SK-N-SH (cell line): Measurements from ENCODE around the gene PPP4R2. TPM values are rescaled to one million over a fixed set of nuclear protein-coding genes. Genes with fewer than 3 reads are reported as not detected.

Experiments used
- CTCF ChIA-PET: fragments of 300-600, 350-600 bp; formaldehyde crosslinking; extraction: SDS; loops from one replicate; lab custom pipeline; 2021; lab: Yijun Ruan, JAX
- POLR2A ChIA-PET: fragments of 350-600 bp; sonication (Branson Sonifier 250); formaldehyde crosslinking; extraction: SDS; loops from one replicate; lab custom pipeline; 2020; ENCODE audit warnings: antibody characterized with exemption, inconsistent platforms; lab: Yijun Ruan, JAX
- DNase-seq: peaks from one replicate; pipeline ENCODE4 v3.0.0; 2012
- H2AFZ ChIP-seq: fragments of 200-600 bp; sonication (generic); 2 replicates; pipeline ENCODE4 v1.8.1; 2016; ENCODE audit warnings: antibody characterized with exemption, mild to moderate bottlenecking, low read depth
- H3F3A ChIP-seq: fragments of 200-600 bp; sonication (generic); replicated peaks from 2 replicates; pipeline ENCODE3; 2016; ENCODE audit warnings: antibody characterized with exemption, mild to moderate bottlenecking; ENCODE audit not compliant: insufficient read depth
- H3K27ac ChIP-seq, 2 experiments: fragments of 200-500 bp in 1 of 2; fragments of 200-600 bp in 1 of 2; sonication (Bioruptor generic) in 1 of 2; sonication (generic), shearing (Covaris generic) in 1 of 2; 2 replicates each; pipeline versions ENCODE4 v1.5.1 to v1.6.1; 2014 to 2016; ENCODE audit warnings: low read depth in 2 of 2, inconsistent platforms in 1 of 2, low read length in 1 of 2, mild to moderate bottlenecking in 1 of 2, mixed read lengths in 1 of 2
- H3K27me3 ChIP-seq: fragments of 200-600 bp; sonication (generic), shearing (Covaris generic); 2 replicates; pipeline ENCODE4 v1.6.1; 2016; ENCODE audit warnings: mixed run types; ENCODE audit not compliant: insufficient read depth
- H3K36me3 ChIP-seq, 2 experiments: fragments of 200-500 bp in 1 of 2; fragments of 200-600 bp in 1 of 2; sonication (Bioruptor generic) in 1 of 2; sonication (generic) in 1 of 2; replicated peaks in 1 of 2; 2 replicates each; pipeline versions ENCODE3 to v1.5.1; 2014 to 2016; ENCODE audit warnings: low read length in 1 of 2, mild to moderate bottlenecking in 1 of 2; ENCODE audit not compliant: insufficient read depth in 2 of 2, control insufficient read depth in 1 of 2
- H3K4me1 ChIP-seq, 2 experiments: fragments of 200-500 bp in 1 of 2; fragments of 200-600 bp in 1 of 2; sonication (Bioruptor generic) in 1 of 2; sonication (generic), shearing (Covaris generic) in 1 of 2; 2 replicates each; pipeline versions ENCODE4 v1.5.1 to v1.6.1; 2014 to 2016; ENCODE audit warnings: low read depth in 1 of 2, low read length in 1 of 2, mixed run types in 1 of 2; ENCODE audit not compliant: insufficient read depth in 2 of 2, control insufficient read depth in 1 of 2
- H3K4me2 ChIP-seq: fragments of 200-600 bp; sonication (generic), shearing (Covaris generic); 2 replicates; pipeline ENCODE4 v1.6.1; 2017; ENCODE audit warnings: mixed run types
- H3K4me3 ChIP-seq, 2 experiments: fragments of 200-500 bp in 1 of 2; fragments of 200-600 bp in 1 of 2; sonication (Bioruptor generic) in 1 of 2; sonication (generic), shearing (Covaris generic) in 1 of 2; 2 replicates each; pipeline versions ENCODE4 v1.5.1 to v1.8.1; 2014 to 2016; ENCODE audit warnings: low read depth in 2 of 2, inconsistent platforms in 1 of 2, low read length in 1 of 2, mild to moderate bottlenecking in 1 of 2, mixed read lengths in 1 of 2, moderate library complexity in 1 of 2
- H3K79me2 ChIP-seq: fragments of 200-600 bp; sonication (generic); 2 replicates; pipeline ENCODE4 v1.8.1; 2017; ENCODE audit warnings: mild to moderate bottlenecking; ENCODE audit not compliant: insufficient read depth
- H3K9ac ChIP-seq: fragments of 200-600 bp; sonication (generic); 2 replicates; pipeline ENCODE4 v1.6.1; 2017; ENCODE audit warnings: mixed run types
- H3K9me2 ChIP-seq: fragments of 200-600 bp; sonication (generic); 2 replicates; pipeline ENCODE4 v1.6.1; 2017; ENCODE audit warnings: mixed run types
- H3K9me3 ChIP-seq: fragments of 200-600 bp; sonication (generic); 2 replicates; pipeline ENCODE4 v1.6.1; 2017; ENCODE audit warnings: mixed run types, mild to moderate bottlenecking, moderate library complexity
- H4K20me1 ChIP-seq: fragments of 200-600 bp; sonication (generic); 2 replicates; pipeline ENCODE4 v1.6.1; 2017; ENCODE audit warnings: mild to moderate bottlenecking, mixed run types; ENCODE audit not compliant: insufficient read depth
- CHD2 ChIP-seq: fragments of 150-350 bp; IDR thresholded peaks from 2 replicates; pipeline ENCODE4 v1.6.1; 2018; ENCODE audit warnings: low read length; ENCODE audit not compliant: partially characterized antibody
- EZH2phosphoT487 ChIP-seq: fragments of 200-600 bp; sonication (generic); IDR thresholded peaks from 2 replicates; pipeline ENCODE4 v1.6.1; 2017; ENCODE audit warnings: low read depth, mixed run types, mild to moderate bottlenecking, antibody characterized with exemption, moderate library complexity, borderline replicate concordance
- FOXJ3 ChIP-seq: sonication (generic); formaldehyde crosslinking; IDR thresholded peaks from 2 replicates; pipeline ENCODE4 v1.5.1; 2020; ENCODE audit warnings: mild to moderate bottlenecking, missing genetic modification reagents
- GABPA ChIP-seq: IDR thresholded peaks from 2 replicates; pipeline ENCODE4 v1.4.0; 2012; ENCODE audit warnings: low read depth, mild to moderate bottlenecking
- GATA2 ChIP-seq: sonication (generic); formaldehyde crosslinking; IDR thresholded peaks from 2 replicates; pipeline ENCODE4 v1.5.0; 2020; ENCODE audit warnings: mild to moderate bottlenecking, missing genetic modification reagents
- MEF2A ChIP-seq: IDR thresholded peaks from 2 replicates; pipeline ENCODE4 v1.4.0; 2012; ENCODE audit warnings: low read depth, borderline replicate concordance
- NFIC ChIP-seq: IDR thresholded peaks from 2 replicates; pipeline ENCODE4 v1.4.0; 2012; ENCODE audit warnings: borderline replicate concordance
- NRF1 ChIP-seq: IDR thresholded peaks from 2 replicates; pipeline ENCODE4 v1.6.1; 2012; ENCODE audit warnings: low read depth, mild to moderate bottlenecking, low read length
- RCOR1 ChIP-seq: fragments of 150-350 bp; IDR thresholded peaks from 2 replicates; pipeline ENCODE4 v1.6.1; 2017; ENCODE audit warnings: antibody characterized with exemption, low read length
- SIN3A ChIP-seq: IDR thresholded peaks from 2 replicates; pipeline ENCODE4 v1.6.1; 2012; ENCODE audit warnings: low read depth, mild to moderate bottlenecking, low read length, moderate library complexity, borderline replicate concordance
- TCF12 ChIP-seq: IDR thresholded peaks from 2 replicates; pipeline ENCODE4 v1.4.0; 2012
- TEAD4 ChIP-seq: IDR thresholded peaks from 2 replicates; pipeline ENCODE4 v1.4.0; 2012; ENCODE audit warnings: mild to moderate bottlenecking, borderline replicate concordance; ENCODE audit not compliant: insufficient read depth
- WGBS: methylation state at CpG from one replicate; pipeline ENCODE4 v1.1.6; 2017; ENCODE audit warnings: low lambda C conversion rate; 5-methylcytosine and 5-hydroxymethylcytosine counted together
- polyA plus RNA-seq, 3 experiments: library from polyadenylated mRNA; depleted of rRNA; stranded (reverse); fragments of >200 nt; gene quantifications; 2 replicates each; pipeline ENCODE4 v1.2.3, GENCODE V29; 2012
- TF ChIP-seq, protein P1 (sequence below): fragments of 150-350 bp; IDR thresholded peaks from 2 replicates; pipeline ENCODE4 v1.6.1; 2016; ENCODE audit warnings: mild to moderate bottlenecking, low read depth, low read length
- TF ChIP-seq, protein P2 (sequence below): fragments of 150-350 bp; IDR thresholded peaks from 2 replicates; pipeline ENCODE4 v1.6.1; 2017; ENCODE audit warnings: antibody characterized with exemption, low read length, low read depth, borderline replicate concordance
- TF ChIP-seq, protein P3 (sequence below): IDR thresholded peaks from 2 replicates; pipeline ENCODE4 v1.6.1; 2012; ENCODE audit warnings: mild to moderate bottlenecking, low read depth, low read length, moderate library complexity
- TF ChIP-seq, protein P4 (sequence below): IDR thresholded peaks from 2 replicates; pipeline ENCODE4; 2012

PPP4R2 gene
- polyA plus RNA-seq, 1 of the 3 experiments (the other 2 are of a cell fraction): 8.9 TPM

DNA sequence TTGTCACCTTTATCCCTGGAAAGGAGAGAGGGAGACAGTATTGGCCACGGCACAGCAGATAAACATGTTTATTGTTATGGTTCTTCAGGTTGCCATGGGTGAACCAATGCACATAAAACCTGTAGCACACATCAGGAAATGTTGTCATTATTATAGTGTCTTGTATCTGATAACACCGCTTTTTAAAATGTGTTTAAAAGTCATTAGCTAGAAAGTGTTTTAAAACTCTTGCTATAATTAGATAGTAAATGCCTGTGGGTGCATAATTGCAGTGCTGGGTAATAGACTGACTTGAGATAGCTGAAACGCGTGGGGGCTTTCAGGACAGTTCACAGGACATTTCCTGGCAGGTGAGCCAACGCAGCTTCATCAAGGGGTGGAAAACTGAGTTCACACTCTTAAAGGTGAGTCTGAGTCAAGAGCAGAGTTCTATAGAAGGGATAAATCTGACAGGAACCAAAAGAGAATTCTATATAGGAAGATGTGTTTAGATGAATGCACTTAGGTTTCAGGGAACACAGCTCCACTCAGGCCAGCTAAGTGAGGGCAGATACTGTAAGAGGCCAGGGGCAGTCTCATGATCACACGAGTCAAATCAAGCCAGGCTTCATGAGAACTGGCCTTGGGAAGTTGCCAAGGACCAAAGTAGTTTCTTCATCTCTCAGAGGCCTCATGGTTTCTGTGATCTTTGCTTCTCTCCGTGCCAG, 35.6 kb upstream of the PPP4R2 start:
- Histone ChIP-seq H3K27me3 (no peaks in the 10 kb centered on the region), H3K79me2 (no peaks in the 10 kb centered on the region), H3K9ac (no peak overlapping the region), H3F3A (no peaks in the 10 kb centered on the region), H3K36me3 (peaks cover 0 to 8% of the 10 kb centered on the region in 2 experiments), H3K4me1 (peaks cover 0 to 4% of the 10 kb centered on the region in 2 experiments; a peak in 1 of 4 replicates), H3K9me3 (no peaks in the 10 kb centered on the region)
- TF ChIP-seq, protein P1, sequence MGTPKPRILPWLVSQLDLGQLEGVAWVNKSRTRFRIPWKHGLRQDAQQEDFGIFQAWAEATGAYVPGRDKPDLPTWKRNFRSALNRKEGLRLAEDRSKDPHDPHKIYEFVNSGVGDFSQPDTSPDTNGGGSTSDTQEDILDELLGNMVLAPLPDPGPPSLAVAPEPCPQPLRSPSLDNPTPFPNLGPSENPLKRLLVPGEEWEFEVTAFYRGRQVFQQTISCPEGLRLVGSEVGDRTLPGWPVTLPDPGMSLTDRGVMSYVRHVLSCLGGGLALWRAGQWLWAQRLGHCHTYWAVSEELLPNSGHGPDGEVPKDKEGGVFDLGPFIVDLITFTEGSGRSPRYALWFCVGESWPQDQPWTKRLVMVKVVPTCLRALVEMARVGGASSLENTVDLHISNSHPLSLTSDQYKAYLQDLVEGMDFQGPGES: no peak
- TF ChIP-seq FOXJ3 (CRISPR knock-in tag) (no peak), GATA2 (CRISPR knock-in tag) (no peak)
- TF ChIP-seq, protein P2, sequence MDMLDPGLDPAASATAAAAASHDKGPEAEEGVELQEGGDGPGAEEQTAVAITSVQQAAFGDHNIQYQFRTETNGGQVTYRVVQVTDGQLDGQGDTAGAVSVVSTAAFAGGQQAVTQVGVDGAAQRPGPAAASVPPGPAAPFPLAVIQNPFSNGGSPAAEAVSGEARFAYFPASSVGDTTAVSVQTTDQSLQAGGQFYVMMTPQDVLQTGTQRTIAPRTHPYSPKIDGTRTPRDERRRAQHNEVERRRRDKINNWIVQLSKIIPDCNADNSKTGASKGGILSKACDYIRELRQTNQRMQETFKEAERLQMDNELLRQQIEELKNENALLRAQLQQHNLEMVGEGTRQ: no peak
- TF ChIP-seq, protein P3, sequence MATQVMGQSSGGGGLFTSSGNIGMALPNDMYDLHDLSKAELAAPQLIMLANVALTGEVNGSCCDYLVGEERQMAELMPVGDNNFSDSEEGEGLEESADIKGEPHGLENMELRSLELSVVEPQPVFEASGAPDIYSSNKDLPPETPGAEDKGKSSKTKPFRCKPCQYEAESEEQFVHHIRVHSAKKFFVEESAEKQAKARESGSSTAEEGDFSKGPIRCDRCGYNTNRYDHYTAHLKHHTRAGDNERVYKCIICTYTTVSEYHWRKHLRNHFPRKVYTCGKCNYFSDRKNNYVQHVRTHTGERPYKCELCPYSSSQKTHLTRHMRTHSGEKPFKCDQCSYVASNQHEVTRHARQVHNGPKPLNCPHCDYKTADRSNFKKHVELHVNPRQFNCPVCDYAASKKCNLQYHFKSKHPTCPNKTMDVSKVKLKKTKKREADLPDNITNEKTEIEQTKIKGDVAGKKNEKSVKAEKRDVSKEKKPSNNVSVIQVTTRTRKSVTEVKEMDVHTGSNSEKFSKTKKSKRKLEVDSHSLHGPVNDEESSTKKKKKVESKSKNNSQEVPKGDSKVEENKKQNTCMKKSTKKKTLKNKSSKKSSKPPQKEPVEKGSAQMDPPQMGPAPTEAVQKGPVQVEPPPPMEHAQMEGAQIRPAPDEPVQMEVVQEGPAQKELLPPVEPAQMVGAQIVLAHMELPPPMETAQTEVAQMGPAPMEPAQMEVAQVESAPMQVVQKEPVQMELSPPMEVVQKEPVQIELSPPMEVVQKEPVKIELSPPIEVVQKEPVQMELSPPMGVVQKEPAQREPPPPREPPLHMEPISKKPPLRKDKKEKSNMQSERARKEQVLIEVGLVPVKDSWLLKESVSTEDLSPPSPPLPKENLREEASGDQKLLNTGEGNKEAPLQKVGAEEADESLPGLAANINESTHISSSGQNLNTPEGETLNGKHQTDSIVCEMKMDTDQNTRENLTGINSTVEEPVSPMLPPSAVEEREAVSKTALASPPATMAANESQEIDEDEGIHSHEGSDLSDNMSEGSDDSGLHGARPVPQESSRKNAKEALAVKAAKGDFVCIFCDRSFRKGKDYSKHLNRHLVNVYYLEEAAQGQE: no peak
- TF ChIP-seq, protein P4, sequence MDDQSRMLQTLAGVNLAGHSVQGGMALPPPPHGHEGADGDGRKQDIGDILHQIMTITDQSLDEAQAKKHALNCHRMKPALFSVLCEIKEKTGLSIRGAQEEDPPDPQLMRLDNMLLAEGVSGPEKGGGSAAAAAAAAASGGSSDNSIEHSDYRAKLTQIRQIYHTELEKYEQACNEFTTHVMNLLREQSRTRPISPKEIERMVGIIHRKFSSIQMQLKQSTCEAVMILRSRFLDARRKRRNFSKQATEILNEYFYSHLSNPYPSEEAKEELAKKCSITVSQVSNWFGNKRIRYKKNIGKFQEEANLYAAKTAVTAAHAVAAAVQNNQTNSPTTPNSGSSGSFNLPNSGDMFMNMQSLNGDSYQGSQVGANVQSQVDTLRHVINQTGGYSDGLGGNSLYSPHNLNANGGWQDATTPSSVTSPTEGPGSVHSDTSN: no peak
- TF ChIP-seq, all 33 proteins: peak for 0
- CTCF ChIA-PET: interaction anchor here (1.2 kb wide), 1 partner anchor 22 kb away, joined by 6 read pairs; no protein-coding TSS in a partner anchor
- no peaks in the 10 kb centered on the region for H3K9me2 ChIP-seq
- no peaks in the 10 kb centered on the region for H4K20me1 ChIP-seq
- 89% methylated on average over 7 of the region's 7 CpGs for WGBS
- H2AFZ ChIP-seq: no peak overlapping the region
- H3K4me3 ChIP-seq: no peak overlapping the region
- DNase-seq: no peak
- H3K4me2 ChIP-seq: no peak overlapping the region
- POLR2A ChIA-PET: no interaction called here
- no peak overlapping the region for H3K27ac ChIP-seq

DNA sequence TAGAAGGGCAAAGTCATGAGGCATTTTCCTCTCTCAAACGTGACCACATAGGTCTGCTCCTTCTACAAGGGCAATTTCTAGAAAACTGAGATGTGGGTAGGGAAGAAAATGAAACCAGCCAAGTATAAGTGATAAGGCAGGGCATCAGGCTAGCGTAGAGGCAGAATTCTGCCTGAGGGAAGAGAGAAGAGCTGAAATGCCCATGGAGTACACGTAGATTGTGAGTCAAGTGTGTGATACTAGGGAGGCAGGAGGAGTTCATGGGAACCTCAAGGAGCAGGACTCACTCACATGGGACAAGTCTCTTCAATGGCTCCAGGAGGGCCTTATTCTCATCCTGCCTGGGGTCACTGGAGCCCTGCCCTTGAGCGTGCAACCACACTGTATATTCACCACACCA, 34.9 kb upstream of the PPP4R2 start:
- no peak overlapping the region for H2AFZ ChIP-seq
- no peak overlapping the region for H3K4me2 ChIP-seq
- H3K27ac ChIP-seq: no peak overlapping the region
- H3K36me3 ChIP-seq: peaks cover 0 to 8% of the 10 kb centered on the region in 2 experiments
- no peaks in the 10 kb centered on the region for H4K20me1 ChIP-seq
- POLR2A ChIA-PET: no interaction called here
- CTCF ChIA-PET: interaction anchor here (1.2 to 1.5 kb wide), 2 partner anchors 23 to 24 kb away, joined by 4 to 6 read pairs; no protein-coding TSS in a partner anchor
- WGBS: 76% methylated on average over 4 of the region's 4 CpGs
- H3K9me2 ChIP-seq: no peaks in the 10 kb centered on the region
- no peak overlapping the region for H3K4me3 ChIP-seq
- H3K9ac ChIP-seq: no peak overlapping the region
- H3K79me2 ChIP-seq: no peaks in the 10 kb centered on the region
- no peaks in the 10 kb centered on the region for H3F3A ChIP-seq
- DNase-seq: no peak
- peaks cover 0 to 4% of the 10 kb centered on the region in 2 experiments; a peak in 1 of 4 replicates for H3K4me1 ChIP-seq
- H3K9me3 ChIP-seq: no peaks in the 10 kb centered on the region
- no peaks in the 10 kb centered on the region for H3K27me3 ChIP-seq
- TF ChIP-seq GABPA (no peak), GATA2 (CRISPR knock-in tag) (no peak), RCOR1 (no peak), NRF1 (no peak), TEAD4 (no peak), CHD2 (no peak), TCF12 (no peak), SIN3A (no peak), EZH2phosphoT487 (no peak), MEF2A (no peak), NFIC (no peak), FOXJ3 (CRISPR knock-in tag) (no peak)
- TF ChIP-seq, protein P2: no peak
- TF ChIP-seq, protein P1: no peak
